Panc1 (cell line): ENCODE data around the gene ROBO2. TPM values are rescaled to one million over a fixed set of nuclear protein-coding genes. Genes with fewer than 3 reads are reported as not detected.

Experiments
- ATAC-seq: fragments of 200-7000 bp; cut with Tn5 transposase; 2 replicates; pipeline ENCODE4 v1.9.1; 2020; ENCODE audit warnings: mild to moderate bottlenecking, moderate library complexity
- BruUV-seq: library from RNA; stranded (reverse); fragments of 400-500 nt; replicated peaks from 2 replicates; lab custom pipeline; 2021; lab: Mats Ljungman, UMichigan
- CTCF ChIA-PET: fragments of 300-600 bp; sonication (Branson Sonifier 250); formaldehyde crosslinking; loops from one replicate; lab custom pipeline; 2022; ENCODE audit warnings: antibody characterized with exemption; lab: Charles Lee
- POLR2A ChIA-PET: fragments of 300-600 bp; sonication (Branson Sonifier 250); formaldehyde crosslinking; loops from one replicate; lab custom pipeline; 2022; ENCODE audit warnings: antibody characterized with exemption; lab: Charles Lee
- DNase-seq: peaks from one replicate; pipeline ENCODE4 v3.0.0-alpha.2; 2010; ENCODE audit warnings: low read depth, low spot score
- H3K27ac ChIP-seq: 2 replicates; pipeline ENCODE4 v1.5.1; 2011; ENCODE audit warnings: mild to moderate bottlenecking, low read length, inconsistent platforms
- H3K27me3 ChIP-seq: fragments of 200-500 bp; sonication (Bioruptor generic); 2 replicates; pipeline ENCODE4 v1.6.0; 2014; ENCODE audit warnings: low read length, inconsistent platforms; ENCODE audit not compliant: control insufficient read depth, insufficient read depth
- H3K36me3 ChIP-seq: fragments of 200-500 bp; sonication (Bioruptor generic); 2 replicates; pipeline ENCODE4 v1.5.1; 2014; ENCODE audit warnings: inconsistent platforms, mild to moderate bottlenecking, low read length, moderate library complexity; ENCODE audit not compliant: control insufficient read depth, insufficient read depth
- H3K4me1 ChIP-seq: 2 replicates; pipeline ENCODE4 v1.5.1; 2011; ENCODE audit warnings: inconsistent platforms, mild to moderate bottlenecking, low read length, moderate library complexity; ENCODE audit not compliant: control insufficient read depth, insufficient read depth
- H3K4me3 ChIP-seq, 2 experiments: 2 replicates each; pipeline ENCODE4 v1.5.1; 2011 to 2012; ENCODE audit warnings: low read depth in 2 of 2, low read length in 2 of 2, mild to moderate bottlenecking in 2 of 2, inconsistent platforms in 1 of 2, moderate library complexity in 1 of 2
- H3K9me3 ChIP-seq: fragments of 200-500 bp; sonication (Bioruptor generic); 2 replicates; pipeline ENCODE4 v1.5.1; 2014; ENCODE audit warnings: low read depth, mild to moderate bottlenecking, inconsistent platforms, low read length, moderate library complexity; ENCODE audit not compliant: control insufficient read depth, insufficient read depth
- POLR2AphosphoS5 ChIP-seq: IDR thresholded peaks from 2 replicates; pipeline ENCODE4 v1.6.1; 2012; ENCODE audit warnings: mild to moderate bottlenecking, low read depth, low read length, moderate library complexity
- REST ChIP-seq, 2 experiments: IDR thresholded peaks; 2 replicates each; pipeline ENCODE4 v1.6.1; 2011 to 2012; ENCODE audit warnings: low read depth in 2 of 2, control low read depth in 1 of 2, low read length in 1 of 2, mild to moderate bottlenecking in 1 of 2, moderate library complexity in 1 of 2; ENCODE audit not compliant: insufficient read depth in 1 of 2
- SIN3A ChIP-seq: IDR thresholded peaks from 2 replicates; pipeline ENCODE4 v1.6.1; 2012; ENCODE audit warnings: low read depth, mild to moderate bottlenecking, low read length, moderate library complexity, borderline replicate concordance; ENCODE audit not compliant: insufficient read depth
- TCF7L2 ChIP-seq: IDR thresholded peaks from 2 replicates; pipeline ENCODE4 v1.6.1; 2011; ENCODE audit warnings: mild to moderate bottlenecking, low read depth, low read length, inconsistent platforms
- in situ Hi-C: cut with HindIII; loops from 2 replicates; pipeline ENCODE4 v1.10.0; 2016; ENCODE audit warnings: low sequenced_read_pairs, low pct_unique_long_range_greater_than_20kb
- intact Hi-C: fragments of 100-400 bp; cut with micrococcal nuclease; formaldehyde crosslinking; loops from one replicate; pipeline ENCODE4 v1.10.0; 2022; ENCODE audit not compliant: unreplicated experiment
- total RNA-seq: library from RNA; stranded (reverse); gene quantifications from one replicate; pipeline ENCODE4 v1.2.1, GENCODE V29; 2021; ENCODE audit not compliant: unreplicated experiment
- TF ChIP-seq, protein P1 (sequence below): fragments of 450-650 bp; IDR thresholded peaks from 2 replicates; pipeline ENCODE4 v1.5.1; 2017; ENCODE audit warnings: mild to moderate bottlenecking

The ROBO2 gene
- total RNA-seq, 1 experiment from 2014 or later: 1.3 TPM

DNA sequence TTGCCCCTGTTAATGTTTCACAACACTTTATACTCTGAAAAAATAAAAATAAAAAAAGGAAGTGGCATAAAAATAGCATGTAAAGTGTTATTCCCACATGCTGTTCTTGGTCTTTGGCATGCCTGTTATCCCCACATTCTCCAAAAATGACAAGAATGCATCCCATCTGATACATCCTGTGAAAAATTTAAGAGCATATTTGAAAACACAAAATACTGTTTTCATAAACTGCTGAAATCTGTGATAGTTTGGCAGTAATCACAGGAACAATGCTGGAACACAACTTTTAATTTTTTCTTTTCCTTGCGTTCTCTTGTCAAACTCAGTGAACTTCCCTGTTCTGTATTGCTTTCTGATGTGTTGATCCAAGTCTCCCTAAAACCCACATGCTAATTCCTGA lies 288.8 kb downstream of the ROBO2 start:
- Histone ChIP-seq H3K27me3 (no peaks in the 10 kb centered on the region), H3K9me3 (no peaks in the 10 kb centered on the region), H3K4me3 (no peak overlapping the region), H3K36me3 (no peaks in the 10 kb centered on the region), H3K4me1 (no peaks in the 10 kb centered on the region), H3K27ac (no peak overlapping the region)
- no TSS peak for BruUV-seq
- intact Hi-C loops: no loop called here
- ATAC-seq (no peak), DNase-seq (no peak)
- in situ Hi-C loops: no loop called here
- POLR2A ChIA-PET: no interaction called here
- CTCF ChIA-PET: no interaction called here
- TF ChIP-seq SIN3A (no peak), REST (IDR thresholded peaks at IDR 0.05; ENCODE audit: insufficient read depth in 1 of 2, low read depth in 2 of 2, low read length in 1 of 2) (no peak), POLR2AphosphoS5 (no peak), TCF7L2 (no peak)
- TF ChIP-seq, protein P1, sequence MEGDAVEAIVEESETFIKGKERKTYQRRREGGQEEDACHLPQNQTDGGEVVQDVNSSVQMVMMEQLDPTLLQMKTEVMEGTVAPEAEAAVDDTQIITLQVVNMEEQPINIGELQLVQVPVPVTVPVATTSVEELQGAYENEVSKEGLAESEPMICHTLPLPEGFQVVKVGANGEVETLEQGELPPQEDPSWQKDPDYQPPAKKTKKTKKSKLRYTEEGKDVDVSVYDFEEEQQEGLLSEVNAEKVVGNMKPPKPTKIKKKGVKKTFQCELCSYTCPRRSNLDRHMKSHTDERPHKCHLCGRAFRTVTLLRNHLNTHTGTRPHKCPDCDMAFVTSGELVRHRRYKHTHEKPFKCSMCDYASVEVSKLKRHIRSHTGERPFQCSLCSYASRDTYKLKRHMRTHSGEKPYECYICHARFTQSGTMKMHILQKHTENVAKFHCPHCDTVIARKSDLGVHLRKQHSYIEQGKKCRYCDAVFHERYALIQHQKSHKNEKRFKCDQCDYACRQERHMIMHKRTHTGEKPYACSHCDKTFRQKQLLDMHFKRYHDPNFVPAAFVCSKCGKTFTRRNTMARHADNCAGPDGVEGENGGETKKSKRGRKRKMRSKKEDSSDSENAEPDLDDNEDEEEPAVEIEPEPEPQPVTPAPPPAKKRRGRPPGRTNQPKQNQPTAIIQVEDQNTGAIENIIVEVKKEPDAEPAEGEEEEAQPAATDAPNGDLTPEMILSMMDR: no peak

DNA sequence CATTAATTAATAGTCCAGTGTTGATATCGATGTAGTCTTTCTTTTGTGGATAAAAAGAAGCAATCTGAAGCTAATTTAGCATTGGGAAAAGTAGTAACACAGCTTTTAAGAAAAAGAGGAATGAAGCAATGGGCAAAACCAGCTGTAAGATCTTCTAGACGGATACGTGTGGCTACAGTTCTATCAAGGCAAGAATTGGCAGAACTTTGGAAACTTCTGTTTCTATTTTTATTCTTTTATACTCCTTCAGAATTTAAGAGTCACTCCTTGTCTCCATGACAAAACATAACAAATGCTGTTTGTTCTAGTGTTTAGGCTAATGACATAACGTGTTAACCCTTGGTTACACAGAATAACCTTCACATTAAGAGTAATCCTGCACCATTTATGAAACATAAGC lies 289.2 kb downstream of the ROBO2 start:
- in situ Hi-C loops (no loop called here), intact Hi-C loops (no loop called here)
- ChIA-PET POLR2A (no interaction called here), CTCF (no interaction called here)
- BruUV-seq: no TSS peak
- Histone ChIP-seq H3K9me3 (no peaks in the 10 kb centered on the region), H3K27ac (no peak overlapping the region), H3K27me3 (no peaks in the 10 kb centered on the region), H3K4me3 (no peak overlapping the region), H3K36me3 (no peaks in the 10 kb centered on the region), H3K4me1 (no peaks in the 10 kb centered on the region)
- no peak for ATAC-seq
- TF ChIP-seq TCF7L2 (no peak), SIN3A (no peak), POLR2AphosphoS5 (no peak), REST (IDR thresholded peaks at IDR 0.05; ENCODE audit: insufficient read depth in 1 of 2, low read depth in 2 of 2, low read length in 1 of 2) (no peak)
- TF ChIP-seq, protein P1: no peak
- DNase-seq: no peak
